GM12878 (cell line): Measurements from ENCODE around the gene FEN1.

Experiments
- CTCF ChIP-seq, 3 experiments: IDR thresholded peaks in 2 of 3; conservative IDR thresholded peaks in 1 of 3; 2 replicates each; pipeline ENCODE4 v1.5.1; 2011; ENCODE audit warnings: low read depth in 3 of 3, low read length in 3 of 3, mild to moderate bottlenecking in 3 of 3, control low read depth in 2 of 3, moderate library complexity in 2 of 3, inconsistent platforms in 1 of 3, mixed read lengths in 1 of 3; ENCODE audit not compliant: control insufficient read depth in 2 of 3, insufficient read depth in 1 of 3; ENCODE audit errors: extremely low read depth in 1 of 3
- EP300 ChIP-seq, 2 experiments: fragments of 150-350 bp in 1 of 2; IDR thresholded peaks; 2 replicates each; pipeline ENCODE4 v1.6.1; 2011 to 2012; ENCODE audit warnings: low read depth in 2 of 2, low read length in 2 of 2, borderline replicate concordance in 1 of 2, improper control_type of control experiment in 1 of 2, inconsistent platforms in 1 of 2; ENCODE audit not compliant: control insufficient read depth in 1 of 2
- HCFC1 ChIP-seq: fragments of 150-350 bp; IDR thresholded peaks from 2 replicates; pipeline ENCODE4 v1.6.1; 2014; ENCODE audit warnings: low read length
- IKZF1 ChIP-seq: fragments of 450-650 bp; conservative IDR thresholded peaks from 2 replicates; pipeline ENCODE4 v1.6.1; 2017; ENCODE audit warnings: antibody characterized with exemption, mild to moderate bottlenecking
- MXI1 ChIP-seq: fragments of 150-350 bp; IDR thresholded peaks from 2 replicates; pipeline ENCODE4 v1.6.1; 2011; ENCODE audit warnings: low read depth, mild to moderate bottlenecking, inconsistent platforms, low read length, improper control_type of control experiment
- NFIC ChIP-seq: IDR thresholded peaks from 2 replicates; pipeline ENCODE4 v1.6.1; 2012; ENCODE audit warnings: low read depth, mild to moderate bottlenecking, inconsistent platforms, low read length, moderate library complexity
- POLR2A ChIP-seq: IDR thresholded peaks from 2 replicates; pipeline ENCODE4 v1.6.1; 2011; ENCODE audit warnings: low read depth, mild to moderate bottlenecking, low read length
- POLR2AphosphoS5 ChIP-seq: IDR thresholded peaks from 2 replicates; pipeline ENCODE4 v1.6.1; 2011; ENCODE audit warnings: mild to moderate bottlenecking, low read length, inconsistent platforms
- RAD21 ChIP-seq: IDR thresholded peaks from 2 replicates; pipeline ENCODE4 v1.6.1; 2011; ENCODE audit warnings: mild to moderate bottlenecking, low read depth, low read length, moderate library complexity; ENCODE audit not compliant: insufficient read depth
- RFX5 ChIP-seq: IDR thresholded peaks from 2 replicates; pipeline ENCODE4 v1.6.1; 2011; ENCODE audit warnings: low read depth, low read length, improper control_type of control experiment
- TCF12 ChIP-seq: IDR thresholded peaks from 2 replicates; pipeline ENCODE4 v1.6.1; 2011; ENCODE audit warnings: low read depth, mild to moderate bottlenecking, low read length
- YY1 ChIP-seq: IDR thresholded peaks from 2 replicates; pipeline ENCODE4 v1.6.1; 2011; ENCODE audit warnings: low read depth, mild to moderate bottlenecking, low read length
- ZBTB40 ChIP-seq: fragments of 450-650 bp; IDR thresholded peaks from 2 replicates; pipeline ENCODE4 v1.6.1; 2016; ENCODE audit warnings: mild to moderate bottlenecking, moderate library complexity, borderline replicate concordance
- ZZZ3 ChIP-seq: IDR thresholded peaks from 2 replicates; pipeline ENCODE4 v1.6.1; 2011; ENCODE audit warnings: low read depth; ENCODE audit not compliant: control insufficient read depth, insufficient read length

- TF ChIP-seq RAD21 (0 out of 2 replicates have a peak, but pooled peaks have one; percentile 13), POLR2AphosphoS5 (no peak), CTCF (IDR thresholded peaks at IDR 0.05 in 2 of 3, conservative IDR thresholded peaks at IDR 0.05 in 1 of 3; ENCODE audit: control insufficient read depth in 2 of 3, extremely low read depth in 1 of 3, insufficient read depth in 1 of 3, low read depth in 3 of 3, low read length in 3 of 3) (peak; percentile 28 to 72 (median 59); a peak in 4 of 6 replicates), ZZZ3 (no peak), RFX5 (no peak), IKZF1 (peak; percentile 55; the same call in 1 of the 2 replicates), TCF12 (no peak), ZBTB40 (no peak), MXI1 (no peak), YY1 (no peak), POLR2A (no peak), HCFC1 (no peak), EP300 (IDR thresholded peaks at IDR 0.05; ENCODE audit: borderline replicate concordance in 1 of 2, control insufficient read depth in 1 of 2, low read depth in 2 of 2, low read length in 2 of 2) (no peak), NFIC (no peak)
Observed at GRCh38 chr11:61752117-61752924, 40.4 kb upstream of the FEN1 start, which contains the start of gene MYRF.
